AG04450 (cell line): ENCODE measurements around the gene COL6A5. TPM values are rescaled to one million over a fixed set of nuclear protein-coding genes. Genes with fewer than 3 reads are reported as not detected.

Source experiments
- CTCF ChIA-PET: fragments of 300-600, 350-600 bp; formaldehyde crosslinking; extraction: SDS; loops from one replicate; lab custom pipeline; 2022; ENCODE audit warnings: antibody characterized with exemption, inconsistent platforms; lab: Charles Lee
- POLR2A ChIA-PET: fragments of 350-600 bp; formaldehyde crosslinking; extraction: SDS; loops from one replicate; lab custom pipeline; 2021; ENCODE audit warnings: antibody characterized with exemption, inconsistent platforms; lab: Yijun Ruan, JAX
- DNase-seq: peaks from one replicate; pipeline ENCODE4 v3.0.0-alpha.2; 2011; ENCODE audit warnings: low read depth, low spot score
- H3K27ac ChIP-seq: one replicate; pipeline ENCODE4 v1.5.1; 2012; ENCODE audit warnings: low read depth, low read length, control low read depth
- H3K27me3 ChIP-seq: one replicate; pipeline ENCODE4 v1.6.0; 2012; ENCODE audit warnings: low read length; ENCODE audit not compliant: control insufficient read depth, insufficient read depth
- H3K4me3 ChIP-seq: 2 replicates; pipeline ENCODE4 v1.5.1; 2011; ENCODE audit warnings: mild to moderate bottlenecking, low read depth, low read length, control low read depth
- H3K9me3 ChIP-seq: 2 replicates; pipeline ENCODE4 v1.5.1; 2012; ENCODE audit warnings: low read length; ENCODE audit not compliant: control insufficient read depth, insufficient read depth
- CTCF ChIP-seq: IDR thresholded peaks from 2 replicates; pipeline ENCODE4 v1.5.1; 2011; ENCODE audit warnings: low read depth, low read length, control low read depth, inconsistent platforms
- polyA plus RNA-seq: library from polyadenylated mRNA; depleted of rRNA; stranded (reverse); fragments of >200 nt; gene quantifications from 2 replicates; pipeline ENCODE4 v1.2.3, GENCODE V29; 2011; rRNA removed

The COL6A5 gene
- polyA plus RNA-seq, 1 experiment, result not detected

DNA sequence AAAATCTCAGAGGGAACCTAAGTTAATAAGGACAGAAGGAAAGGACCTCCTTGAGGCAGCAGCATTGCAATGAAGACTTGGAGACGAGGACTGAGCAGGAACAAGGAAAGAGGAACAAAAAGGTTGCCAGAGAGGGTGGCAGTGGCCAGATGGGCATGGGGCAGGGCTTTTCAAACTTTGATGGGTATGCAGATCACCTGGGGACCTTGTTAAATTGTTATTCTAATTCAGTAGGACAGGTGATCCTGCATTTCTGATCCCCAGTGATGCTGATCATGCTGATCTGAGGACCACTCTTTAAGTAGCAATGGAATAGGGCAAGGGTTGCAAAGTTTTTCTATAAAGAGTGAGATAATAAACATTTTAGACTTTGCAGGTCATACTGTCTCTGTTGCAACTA is 182.6 kb downstream of the COL6A5 start:
- DNase-seq, result no peak
- ChIA-PET CTCF (interaction anchor here (0.5 to 1.1 kb wide), 2 partner anchors 60 to 365 kb away, joined by 3 read pairs; partner anchors contain the start of gene ATP2C1), POLR2A (no interaction called here)
- no peak overlapping the region for H3K4me3 ChIP-seq
- no peak for TF ChIP-seq CTCF
- peaks cover 3% of the 10 kb centered on the region for H3K27me3 ChIP-seq
- no peak overlapping the region for H3K27ac ChIP-seq
- H3K9me3 ChIP-seq, result no peaks in the 10 kb centered on the region

- no peak overlapping the region for H3K4me3 ChIP-seq
- no peak for DNase-seq
- CTCF ChIA-PET, result interaction anchor here (1.5 kb wide), 1 partner anchor 253 kb away, joined by 3 read pairs; no protein-coding TSS in a partner anchor
Measured at GRCh38 chr3:130529486-130530215, 184.2 kb downstream of the COL6A5 start.

DNA sequence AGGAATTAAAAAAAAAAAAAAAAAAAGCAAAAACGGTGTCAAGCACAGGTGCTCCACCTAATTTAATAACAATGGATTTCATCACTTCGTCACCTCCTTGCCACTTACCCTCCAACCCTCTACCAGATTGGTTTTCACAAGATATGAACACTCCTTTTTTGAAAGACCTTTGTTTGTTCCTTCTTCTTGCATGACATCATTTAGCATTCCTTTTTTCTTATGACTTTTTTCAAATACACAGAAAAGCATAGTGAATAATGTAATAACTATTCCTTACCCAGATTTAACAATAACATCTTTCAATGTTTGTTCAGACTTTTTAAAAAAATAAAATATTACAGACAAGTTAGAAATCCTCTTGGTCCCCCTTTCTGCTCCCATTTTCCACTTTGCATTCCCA is 187.8 kb downstream of the COL6A5 start:
- Histone ChIP-seq H3K27ac (no peak overlapping the region), H3K4me3 (no peak overlapping the region), H3K9me3 (no peaks in the 10 kb centered on the region), H3K27me3 (no peaks in the 10 kb centered on the region)
- no peak for DNase-seq
- ChIA-PET POLR2A (no interaction called here), CTCF (no interaction called here)
- no peak for TF ChIP-seq CTCF

More at GRCh38 chr3:130529486-130530215, 184.2 kb downstream of the COL6A5 start:
- Histone ChIP-seq H3K9me3 (no peaks in the 10 kb centered on the region), H3K27me3 (no peaks in the 10 kb centered on the region), H3K27ac (no peak overlapping the region)
- POLR2A ChIA-PET, result no interaction called here
- no peak for TF ChIP-seq CTCF

Other genes with a start within 250 kb of the COL6A5 start
- gene COL6A6, start 171.5 kb downstream of the COL6A5 start, polyA plus RNA-seq, result not detected in 2 replicates